ENCODE data around the gene WNT8B.

The WNT8B gene

GRCh38 chr10:100528921-100529474 lies 66.2 kb downstream of the WNT8B start:
- TF ChIP-seq JUND (IDR thresholded peaks at IDR 0.05; ENCODE audit: low read depth), result no peak
- no peak for DNase-seq (ENCODE audit: low read depth in 1 of 2, low spot score in 1 of 2)
- in situ Hi-C loops (cut with HindIII; ENCODE audit: low pct_unique_long_range_greater_than_20kb, low sequenced_read_pairs), result no loop called here

DNA sequence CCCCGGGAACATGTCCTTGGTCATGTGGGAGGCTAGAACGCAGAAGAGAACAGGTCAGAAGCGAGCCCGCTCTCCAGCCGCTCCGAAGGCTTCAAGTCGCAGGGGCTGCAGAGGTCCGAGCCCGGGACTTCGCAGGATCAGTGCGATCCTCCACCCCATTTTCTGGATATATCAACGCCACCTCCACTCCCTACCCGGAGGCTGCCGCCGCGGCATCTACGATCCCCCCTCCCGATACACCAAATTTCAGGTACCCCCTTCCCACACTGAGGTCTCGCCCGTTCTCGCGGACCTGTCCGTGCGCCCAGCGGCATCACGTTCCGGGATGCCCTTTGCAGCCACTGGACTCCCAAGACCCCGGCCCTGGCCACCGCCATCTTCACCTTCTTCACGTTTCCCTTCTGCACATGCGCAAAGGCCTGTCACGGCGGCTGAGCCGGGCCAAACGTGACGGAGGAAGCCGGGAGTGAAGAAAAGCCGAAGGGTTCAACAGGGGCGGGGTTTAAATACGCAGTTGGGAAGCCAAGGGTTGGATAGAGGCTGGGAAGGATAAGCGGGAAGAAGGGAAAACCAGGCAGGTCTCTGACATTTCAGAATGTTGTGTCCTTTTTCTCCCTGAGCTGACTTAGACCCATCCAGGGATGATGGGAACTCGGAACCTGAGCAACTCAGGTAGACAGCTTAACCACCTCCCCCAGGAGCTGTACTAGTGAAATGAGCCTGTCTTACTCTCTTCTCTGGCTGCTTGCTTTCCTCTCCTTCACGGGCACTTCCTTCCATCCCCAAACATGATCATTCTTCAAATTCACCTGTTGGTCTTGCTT lies 66.9 kb downstream of the WNT8B start, which contains the start of gene NDUFB8:
Gene NDUFB8 (minus strand): TSS at position 397 of the 824 bp plus-strand sequence. CDS start 20 bp downstream, at position 377.
- no peak for TF ChIP-seq JUND (IDR thresholded peaks at IDR 0.05; ENCODE audit: low read depth)
- in situ Hi-C loops (cut with HindIII; ENCODE audit: low pct_unique_long_range_greater_than_20kb, low sequenced_read_pairs), result no loop called here
- peak; percentile 87 to 94 for DNase-seq (ENCODE audit: low read depth in 1 of 2, low spot score in 1 of 2)

GRCh38 chr10:100531761-100532160 lies 69.0 kb downstream of the WNT8B start:
- no peak for TF ChIP-seq JUND (IDR thresholded peaks at IDR 0.05; ENCODE audit: low read depth)
- in situ Hi-C loops (cut with HindIII; ENCODE audit: low pct_unique_long_range_greater_than_20kb, low sequenced_read_pairs), result no loop called here
- no peak for DNase-seq (ENCODE audit: low read depth in 1 of 2, low spot score in 1 of 2)

All from T47D (cell line).